PC-9 (cell line): ENCODE data around the gene SPINT2.

Experiments
- EZH2 ChIP-seq: fragments of 200-600 bp; sonication (generic); IDR thresholded peaks from 2 replicates; pipeline ENCODE4 v1.8.0; 2017; ENCODE audit warnings: antibody characterized with exemption, low read depth
- TF ChIP-seq, protein P1 (sequence below): fragments of 200-600 bp; sonication (generic); conservative IDR thresholded peaks from 2 replicates; pipeline ENCODE4 v1.6.1; 2017; ENCODE audit warnings: mixed run types, antibody characterized with exemption, mild to moderate bottlenecking, moderate library complexity

GRCh38 chr19:38224014-38224862 is 40.1 kb upstream of the SPINT2 start, which contains the start of gene DPF1:
- TF ChIP-seq, protein P1, sequence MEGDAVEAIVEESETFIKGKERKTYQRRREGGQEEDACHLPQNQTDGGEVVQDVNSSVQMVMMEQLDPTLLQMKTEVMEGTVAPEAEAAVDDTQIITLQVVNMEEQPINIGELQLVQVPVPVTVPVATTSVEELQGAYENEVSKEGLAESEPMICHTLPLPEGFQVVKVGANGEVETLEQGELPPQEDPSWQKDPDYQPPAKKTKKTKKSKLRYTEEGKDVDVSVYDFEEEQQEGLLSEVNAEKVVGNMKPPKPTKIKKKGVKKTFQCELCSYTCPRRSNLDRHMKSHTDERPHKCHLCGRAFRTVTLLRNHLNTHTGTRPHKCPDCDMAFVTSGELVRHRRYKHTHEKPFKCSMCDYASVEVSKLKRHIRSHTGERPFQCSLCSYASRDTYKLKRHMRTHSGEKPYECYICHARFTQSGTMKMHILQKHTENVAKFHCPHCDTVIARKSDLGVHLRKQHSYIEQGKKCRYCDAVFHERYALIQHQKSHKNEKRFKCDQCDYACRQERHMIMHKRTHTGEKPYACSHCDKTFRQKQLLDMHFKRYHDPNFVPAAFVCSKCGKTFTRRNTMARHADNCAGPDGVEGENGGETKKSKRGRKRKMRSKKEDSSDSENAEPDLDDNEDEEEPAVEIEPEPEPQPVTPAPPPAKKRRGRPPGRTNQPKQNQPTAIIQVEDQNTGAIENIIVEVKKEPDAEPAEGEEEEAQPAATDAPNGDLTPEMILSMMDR = no peak
- TF ChIP-seq EZH2 = no peak
